ENCODE results near the gene RHO. TPM values are rescaled to one million over a fixed set of nuclear protein-coding genes. Genes with fewer than 3 reads are reported as not detected.

Gene RHO
- total RNA-seq, 1 experiment from 2014 or later = 0.05 TPM

DNA sequence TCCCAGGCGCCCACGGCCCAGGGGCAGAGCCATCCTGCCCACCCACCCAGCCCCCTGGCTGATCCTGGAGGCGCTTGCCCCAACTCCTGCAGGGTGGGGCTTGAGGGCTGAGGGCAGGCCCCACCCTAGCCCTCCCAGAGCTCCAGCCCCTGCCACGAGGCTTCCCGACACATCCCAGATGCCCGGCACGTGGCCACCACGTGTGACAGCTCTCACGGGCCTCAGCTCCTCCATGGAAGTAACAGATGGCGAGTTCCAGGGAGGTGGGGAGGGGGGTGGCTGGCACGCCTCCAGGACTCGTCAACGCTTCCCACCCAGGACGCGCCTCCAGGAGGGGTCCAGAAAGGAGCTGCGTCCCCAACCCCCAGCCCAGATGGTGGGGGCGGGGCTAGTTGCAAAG, 48.9 kb downstream of the RHO start:
- DNase-seq (ENCODE audit: low read depth) = no peak

DNA sequence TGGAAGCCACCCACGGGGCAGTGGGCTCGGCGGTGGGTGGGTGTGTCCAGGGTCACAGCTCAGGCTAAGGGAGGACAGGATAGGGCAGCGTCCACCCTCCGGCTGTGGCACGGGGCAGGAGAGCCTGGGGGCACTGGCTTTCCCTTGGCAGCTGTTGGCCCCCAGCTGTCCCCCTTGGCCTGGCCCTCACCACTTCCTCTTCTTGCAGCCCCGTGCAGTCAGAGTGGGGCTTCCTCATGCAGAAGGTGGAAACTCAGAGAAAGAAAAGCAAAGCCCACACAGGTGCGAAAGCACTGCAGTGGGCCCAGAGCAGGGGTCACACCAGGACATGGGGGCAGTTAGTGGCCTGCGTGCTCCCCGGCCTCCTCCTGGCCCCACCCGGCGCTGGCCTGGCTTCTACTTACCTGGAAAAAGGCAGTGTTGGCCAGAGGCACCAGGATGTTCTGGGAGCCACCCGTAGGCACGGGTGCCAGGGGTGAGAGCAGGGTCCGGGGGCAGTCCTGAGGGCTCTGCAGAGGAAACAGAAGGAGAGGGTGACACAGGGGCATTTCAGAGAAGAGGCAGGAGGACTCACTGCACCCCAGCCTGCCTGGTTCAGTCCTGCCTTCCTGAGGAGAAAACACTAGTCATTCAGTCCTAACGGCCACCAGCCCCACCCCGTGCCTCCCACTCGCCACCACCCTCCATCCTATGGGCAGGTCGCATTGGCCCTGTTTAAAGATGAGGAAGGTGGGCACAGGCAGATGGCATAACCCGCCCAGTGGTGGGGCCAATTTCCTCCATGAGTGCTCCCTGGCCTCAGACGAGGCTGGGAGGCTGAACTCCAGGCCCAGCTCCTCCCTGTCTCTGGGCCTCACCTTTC, 49.7 kb downstream of the RHO start:
- no peak for DNase-seq (ENCODE audit: low read depth)

DNA sequence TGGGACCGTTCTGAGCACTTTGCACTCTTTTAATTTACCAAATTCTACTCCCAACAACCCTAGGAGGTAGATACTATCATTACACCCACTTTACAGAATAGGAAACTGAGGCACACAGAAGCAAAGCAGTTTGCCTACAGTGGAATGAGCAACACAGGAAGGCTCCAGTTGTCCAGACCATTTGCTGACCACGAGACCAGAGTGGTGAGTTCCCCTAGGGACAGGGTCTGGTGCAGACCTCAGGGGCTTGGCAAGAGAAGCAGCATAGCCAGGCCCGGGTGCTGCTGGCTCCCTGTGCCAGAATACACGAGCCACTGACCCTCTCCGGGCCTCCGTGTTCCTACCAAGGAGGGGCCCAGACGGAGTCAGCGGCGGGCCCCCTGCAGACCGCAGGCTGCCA, 51.6 kb downstream of the RHO start:
- no peak for DNase-seq (ENCODE audit: low read depth)

DNA sequence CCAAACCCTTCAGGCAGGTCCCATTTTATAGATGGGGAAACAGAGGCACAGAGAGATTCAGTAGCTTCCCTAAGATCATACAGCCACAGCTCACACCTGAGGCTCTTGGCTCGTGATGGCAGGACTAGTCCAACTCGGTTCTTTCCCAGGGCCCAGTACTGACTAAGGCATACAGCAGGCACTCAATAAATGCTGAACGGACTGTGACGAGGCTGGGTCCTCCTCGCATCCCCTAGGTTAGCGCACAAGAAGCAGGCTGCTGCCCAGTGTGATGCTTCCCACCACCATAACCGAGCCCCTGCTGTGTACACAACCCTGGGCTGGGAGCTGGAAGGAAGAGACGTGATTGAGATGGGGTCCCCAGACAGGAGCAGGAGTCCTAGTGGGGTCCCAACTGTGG, 53.2 kb downstream of the RHO start:
- no peak for DNase-seq (ENCODE audit: low read depth)

DNA sequence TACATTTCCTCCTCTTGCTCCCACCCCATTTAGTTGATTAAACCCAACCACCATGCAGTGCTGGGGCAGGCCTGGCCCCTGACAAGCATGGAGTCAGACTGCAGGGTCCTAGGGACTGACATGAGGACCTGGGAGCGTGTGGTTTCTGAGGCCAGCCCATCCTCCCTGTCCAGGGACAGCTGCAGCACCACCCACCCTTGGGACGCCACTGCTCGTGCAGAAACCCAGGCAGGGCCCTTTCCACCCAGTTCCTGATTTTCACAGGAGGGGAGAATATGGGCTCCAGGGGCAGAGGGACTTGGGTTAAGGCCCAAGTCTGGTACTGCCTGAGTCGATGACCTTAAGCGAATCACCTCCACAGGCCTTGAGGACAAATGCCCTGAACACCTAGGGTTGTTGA, 54.4 kb downstream of the RHO start:
- DNase-seq (ENCODE audit: low read depth) = no peak

DNA sequence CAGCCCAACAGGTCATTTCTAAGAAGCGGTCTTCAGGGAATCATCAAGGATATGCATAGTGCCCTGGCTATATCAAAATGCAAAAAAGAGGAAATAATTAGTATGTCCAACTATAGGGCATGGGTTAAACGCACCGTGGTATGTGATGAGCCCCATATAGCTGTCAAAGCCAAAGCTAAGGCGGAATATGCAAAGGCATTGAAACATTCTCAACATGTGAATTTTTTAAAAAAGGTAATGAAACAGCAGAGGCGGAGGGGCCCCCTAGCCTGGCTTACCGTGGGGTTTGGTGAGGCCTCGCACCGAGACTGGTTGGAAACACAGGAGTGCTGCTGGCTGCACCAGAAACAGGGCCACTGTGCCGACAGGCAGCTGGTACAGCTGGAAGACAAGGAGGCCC, 54.9 kb downstream of the RHO start:
- no peak for DNase-seq (ENCODE audit: low read depth)

DNA sequence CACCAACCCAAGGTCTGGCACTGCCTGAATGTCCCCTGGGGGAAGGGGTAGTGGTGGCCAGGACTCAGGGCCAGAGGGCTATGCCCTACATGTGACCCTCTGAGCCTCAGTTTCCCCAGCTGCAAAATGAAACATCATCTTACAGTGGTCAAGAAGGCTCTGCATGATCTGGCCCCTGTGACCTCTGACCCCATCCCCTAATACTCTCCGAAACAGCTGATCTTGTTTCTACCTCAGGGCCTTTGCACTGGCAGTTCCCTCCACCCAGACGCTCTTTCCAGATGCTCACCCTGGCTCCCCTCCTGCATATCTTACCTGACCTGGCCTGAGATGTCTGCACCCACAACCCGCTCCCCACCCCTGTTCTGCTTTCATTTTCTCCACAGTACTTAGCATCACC, 56.2 kb downstream of the RHO start:
- no peak for DNase-seq (ENCODE audit: low read depth)

Other genes starting within 250 kb of the RHO start
- gene HMCES, start 249.8 kb upstream of the RHO start, total RNA-seq (2014; rRNA removed; shearing (Covaris generic)) = 41.4 and 46.4 TPM in 2 replicates
- not detected in 2 replicates for gene EFCAB12, start 100.0 kb upstream of the RHO start, total RNA-seq (2014; rRNA removed; shearing (Covaris generic))
- gene MBD4, start 88.7 kb upstream of the RHO start, total RNA-seq (2014; rRNA removed; shearing (Covaris generic)) = 43.2 and 48.2 TPM in 2 replicates
- gene IFT122, start 88.4 kb upstream of the RHO start, total RNA-seq (2014; rRNA removed; shearing (Covaris generic)) = 8.5 and 14.7 TPM in 2 replicates
- gene H1-8, start 14.5 kb downstream of the RHO start, total RNA-seq (2014; rRNA removed; shearing (Covaris generic)) = not detected in 2 replicates
- gene PLXND1, start 78.0 kb downstream of the RHO start, total RNA-seq (2014; rRNA removed; shearing (Covaris generic)) = 76.9 and 126 TPM in 2 replicates

Data from M059J (cell line).